Measurements from ENCODE around the gene EYA3. TPM values are rescaled to one million over a fixed set of nuclear protein-coding genes. Genes with fewer than 3 reads are reported as not detected.

EYA3 gene
- total and polyA plus RNA-seq, 2 of the 8 experiments (the other 6 are each of a cell fraction or from before 2014, with no cell fraction given): 15.0 to 33.9 TPM

DNA sequence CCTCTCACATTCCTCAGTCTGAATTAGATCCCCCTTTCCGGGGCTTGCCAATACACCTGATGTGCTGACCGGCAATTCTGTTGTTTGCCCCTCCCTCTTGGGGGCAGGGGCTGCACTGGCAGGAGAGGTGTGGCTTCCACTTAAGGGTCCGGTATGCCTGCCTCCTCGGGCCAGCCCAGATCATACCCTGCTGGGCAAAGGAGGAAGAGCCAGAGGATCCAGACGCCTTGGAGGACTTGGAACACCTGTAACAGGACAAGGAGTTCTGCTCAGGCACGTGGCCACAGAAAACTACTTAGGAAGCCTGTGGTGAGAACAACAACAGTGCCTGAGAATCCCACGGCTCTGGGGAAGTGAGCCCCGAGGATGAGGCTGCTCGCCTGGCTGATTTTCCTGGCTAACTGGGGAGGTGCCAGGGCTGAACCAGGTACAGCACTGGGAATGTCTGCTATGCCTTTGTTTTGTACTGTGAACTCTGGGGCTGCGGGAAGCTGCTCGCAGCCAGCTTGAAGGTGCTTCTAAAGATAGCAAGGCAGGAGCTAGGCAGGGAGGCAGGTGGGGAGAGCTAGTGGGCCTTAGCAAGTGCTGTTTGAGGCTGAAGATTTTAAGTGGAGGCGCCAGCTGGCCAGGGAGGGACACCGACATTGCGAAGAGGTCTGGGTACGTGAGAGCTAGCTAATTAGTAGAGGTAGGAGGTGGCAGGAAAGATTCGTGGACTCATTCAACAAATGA, 153.4 kb downstream of the EYA3 start, which contains the start of gene SMPDL3B (continued):
- TF ChIP-seq, protein P1, sequence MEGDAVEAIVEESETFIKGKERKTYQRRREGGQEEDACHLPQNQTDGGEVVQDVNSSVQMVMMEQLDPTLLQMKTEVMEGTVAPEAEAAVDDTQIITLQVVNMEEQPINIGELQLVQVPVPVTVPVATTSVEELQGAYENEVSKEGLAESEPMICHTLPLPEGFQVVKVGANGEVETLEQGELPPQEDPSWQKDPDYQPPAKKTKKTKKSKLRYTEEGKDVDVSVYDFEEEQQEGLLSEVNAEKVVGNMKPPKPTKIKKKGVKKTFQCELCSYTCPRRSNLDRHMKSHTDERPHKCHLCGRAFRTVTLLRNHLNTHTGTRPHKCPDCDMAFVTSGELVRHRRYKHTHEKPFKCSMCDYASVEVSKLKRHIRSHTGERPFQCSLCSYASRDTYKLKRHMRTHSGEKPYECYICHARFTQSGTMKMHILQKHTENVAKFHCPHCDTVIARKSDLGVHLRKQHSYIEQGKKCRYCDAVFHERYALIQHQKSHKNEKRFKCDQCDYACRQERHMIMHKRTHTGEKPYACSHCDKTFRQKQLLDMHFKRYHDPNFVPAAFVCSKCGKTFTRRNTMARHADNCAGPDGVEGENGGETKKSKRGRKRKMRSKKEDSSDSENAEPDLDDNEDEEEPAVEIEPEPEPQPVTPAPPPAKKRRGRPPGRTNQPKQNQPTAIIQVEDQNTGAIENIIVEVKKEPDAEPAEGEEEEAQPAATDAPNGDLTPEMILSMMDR (IDR thresholded peaks at IDR 0.05; ENCODE audit: control extremely low read depth in 1 of 3, insufficient read depth in 1 of 3, low read depth in 1 of 3, low read length in 3 of 3): peak; percentile 26 to 37 (median 35)
- TF ChIP-seq SP4 (IDR thresholded peaks at IDR 0.05; ENCODE audit: low read length) (0 out of 2 replicates have a peak, but pooled peaks have one; percentile 39), NANOG (IDR thresholded peaks at IDR 0.05; ENCODE audit: insufficient read depth, low read depth, low read length, poor library complexity, severe bottlenecking) (no peak), EZH2 (IDR thresholded peaks at IDR 0.05; ENCODE audit: low read depth, low read length, severe bottlenecking) (no peak), EP300 (IDR thresholded peaks at IDR 0.05; ENCODE audit: borderline replicate concordance in 1 of 2, low read depth in 2 of 2, low read length in 2 of 2) (0 out of 3 replicates have a peak, but pooled peaks of 1 of the 2 experiments have one; percentile 12), CHD2 (IDR thresholded peaks at IDR 0.05; ENCODE audit: low read length) (peak; percentile 10; the same call in 1 of the 2 replicates), RXRA (IDR thresholded peaks at IDR 0.05; ENCODE audit: insufficient read depth, low read depth, low read length) (no peak), HDAC6 (IDR thresholded peaks at IDR 0.05; ENCODE audit: low read depth, low read length) (no peak), KDM4A (IDR thresholded peaks at IDR 0.05; ENCODE audit: low read depth, low read length, severe bottlenecking) (no peak), BRCA1 (IDR thresholded peaks at IDR 0.05; ENCODE audit: low read depth, low read length) (no peak), TCF12 (IDR thresholded peaks at IDR 0.05; ENCODE audit: low read depth, low read length) (0 out of 2 replicates have a peak, but pooled peaks have one; percentile 52)
- TF ChIP-seq, protein P2, sequence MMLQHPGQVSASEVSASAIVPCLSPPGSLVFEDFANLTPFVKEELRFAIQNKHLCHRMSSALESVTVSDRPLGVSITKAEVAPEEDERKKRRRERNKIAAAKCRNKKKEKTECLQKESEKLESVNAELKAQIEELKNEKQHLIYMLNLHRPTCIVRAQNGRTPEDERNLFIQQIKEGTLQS (IDR thresholded peaks at IDR 0.05; ENCODE audit: insufficient read depth, low read depth, low read length): no peak

Data from H1 (cell line).